Measurements from ENCODE around the gene GABARAPL1.

GRCh38 chr12:10234562-10234961 lies 21.9 kb downstream of the GABARAPL1 start:
- no peak for TF ChIP-seq TAF1 (IDR thresholded peaks at IDR 0.05; ENCODE audit: borderline replicate concordance, low read depth, low read length)
- TF ChIP-seq POLR2A (IDR thresholded peaks at IDR 0.05; ENCODE audit: low read depth, low read length): no peak
